ENCODE results near the gene VDAC1. TPM values are rescaled to one million over a fixed set of nuclear protein-coding genes. Genes with fewer than 3 reads are reported as not detected.

VDAC1 gene
- total RNA-seq, 4 donors from 2014 or later, result 106 to 210 (median 180) TPM

- Histone ChIP-seq H3K9me3 (no peaks in the 10 kb centered on the region), H3K27me3 (no peaks in the 10 kb centered on the region), H3K36me3 (no peaks in the 10 kb centered on the region), H3K4me3 (no peak overlapping the region), H3K27ac (no peak overlapping the region), H3K4me1 (peaks cover 0 to 6% (median 0%) of the 10 kb centered on the region in 4 donors)
- in situ Hi-C loops (cut with MboI; ENCODE audit: low pct_ligation_motif_present in 1 of 4, low pct_unique_long_range_greater_than_20kb in 1 of 4, low sequenced_read_pairs in 3 of 4), result no loop called here
- TF ChIP-seq POLR2A (IDR thresholded peaks at IDR 0.05) (no peak), EP300 (IDR thresholded peaks at IDR 0.05; ENCODE audit: low read depth) (no peak), CTCF (IDR thresholded peaks at IDR 0.05) (no peak)
- WGBS, 2 donors (ENCODE audit: low coverage in 1 of 2), result 82 to 84% methylated on average over 8 to 13 of the region's 13 CpGs
- intact Hi-C loops (cut with DNase I; ENCODE audit: low total_unique reads), result no loop called here
- DNase-seq, result no peak
Observed at GRCh38 chr5:133927300-133928180, 77.2 kb downstream of the VDAC1 start.

- in situ Hi-C loops (cut with MboI; ENCODE audit: low pct_ligation_motif_present in 1 of 4, low pct_unique_long_range_greater_than_20kb in 1 of 4, low sequenced_read_pairs in 3 of 4), result no loop called here
- no peak overlapping the region for H3K4me3 ChIP-seq
- intact Hi-C loops (cut with DNase I; ENCODE audit: low total_unique reads), result no loop called here
- H3K36me3 ChIP-seq, result no peaks in the 10 kb centered on the region
- WGBS, 2 donors (ENCODE audit: low coverage in 1 of 2), result 60 to 68% methylated on average over 2 to 17 of the region's 17 CpGs
- no peak for DNase-seq
- H3K27me3 ChIP-seq, result no peaks in the 10 kb centered on the region
- no peak overlapping the region for H3K27ac ChIP-seq
- H3K9me3 ChIP-seq, result no peaks in the 10 kb centered on the region
- H3K4me1 ChIP-seq, result peaks cover 0 to 6% (median 0%) of the 10 kb centered on the region in 4 donors
- TF ChIP-seq POLR2AphosphoS5 (IDR thresholded peaks at IDR 0.05) (no peak), EP300 (IDR thresholded peaks at IDR 0.05; ENCODE audit: low read depth) (no peak), POLR2A (IDR thresholded peaks at IDR 0.05) (no peak), CTCF (IDR thresholded peaks at IDR 0.05) (no peak)
Observed at GRCh38 chr5:133926489-133927299, 78.1 kb downstream of the VDAC1 start.

GRCh38 chr5:133925866-133926488, 78.8 kb downstream of the VDAC1 start:
- intact Hi-C loops (cut with DNase I; ENCODE audit: low total_unique reads), result no loop called here

More at GRCh38 chr5:133925866-133926488, 78.8 kb downstream of the VDAC1 start:
- no peaks in the 10 kb centered on the region for H3K36me3 ChIP-seq
- TF ChIP-seq EP300 (IDR thresholded peaks at IDR 0.05; ENCODE audit: low read depth), result no peak
- no peak for TF ChIP-seq CTCF (IDR thresholded peaks at IDR 0.05)
- no peak for TF ChIP-seq POLR2A (IDR thresholded peaks at IDR 0.05)
- TF ChIP-seq POLR2AphosphoS5 (IDR thresholded peaks at IDR 0.05), result no peak
- no peak overlapping the region for H3K4me3 ChIP-seq
- H3K27me3 ChIP-seq, result no peaks in the 10 kb centered on the region
- peaks cover 0 to 6% (median 0%) of the 10 kb centered on the region in 4 donors for H3K4me1 ChIP-seq
- no peak for DNase-seq
- WGBS, 2 donors (ENCODE audit: low coverage in 1 of 2), result 87 to 93% methylated on average over 3 to 12 of the region's 12 CpGs
- H3K27ac ChIP-seq, result no peak overlapping the region
- no peaks in the 10 kb centered on the region for H3K9me3 ChIP-seq
- in situ Hi-C loops (cut with MboI; ENCODE audit: low pct_ligation_motif_present in 1 of 4, low pct_unique_long_range_greater_than_20kb in 1 of 4, low sequenced_read_pairs in 3 of 4), result no loop called here
